ENCODE data around the gene CRYBA2.

CRYBA2 gene

GRCh38 chr2:219001100-219001576, 7.9 kb upstream of the CRYBA2 start:
- TF ChIP-seq, protein P1, sequence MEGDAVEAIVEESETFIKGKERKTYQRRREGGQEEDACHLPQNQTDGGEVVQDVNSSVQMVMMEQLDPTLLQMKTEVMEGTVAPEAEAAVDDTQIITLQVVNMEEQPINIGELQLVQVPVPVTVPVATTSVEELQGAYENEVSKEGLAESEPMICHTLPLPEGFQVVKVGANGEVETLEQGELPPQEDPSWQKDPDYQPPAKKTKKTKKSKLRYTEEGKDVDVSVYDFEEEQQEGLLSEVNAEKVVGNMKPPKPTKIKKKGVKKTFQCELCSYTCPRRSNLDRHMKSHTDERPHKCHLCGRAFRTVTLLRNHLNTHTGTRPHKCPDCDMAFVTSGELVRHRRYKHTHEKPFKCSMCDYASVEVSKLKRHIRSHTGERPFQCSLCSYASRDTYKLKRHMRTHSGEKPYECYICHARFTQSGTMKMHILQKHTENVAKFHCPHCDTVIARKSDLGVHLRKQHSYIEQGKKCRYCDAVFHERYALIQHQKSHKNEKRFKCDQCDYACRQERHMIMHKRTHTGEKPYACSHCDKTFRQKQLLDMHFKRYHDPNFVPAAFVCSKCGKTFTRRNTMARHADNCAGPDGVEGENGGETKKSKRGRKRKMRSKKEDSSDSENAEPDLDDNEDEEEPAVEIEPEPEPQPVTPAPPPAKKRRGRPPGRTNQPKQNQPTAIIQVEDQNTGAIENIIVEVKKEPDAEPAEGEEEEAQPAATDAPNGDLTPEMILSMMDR (IDR thresholded peaks at IDR 0.05), result no peak

GRCh38 chr2:219000569-219000960, 7.3 kb upstream of the CRYBA2 start:
- TF ChIP-seq, protein P1 (IDR thresholded peaks at IDR 0.05), result no peak

DNA sequence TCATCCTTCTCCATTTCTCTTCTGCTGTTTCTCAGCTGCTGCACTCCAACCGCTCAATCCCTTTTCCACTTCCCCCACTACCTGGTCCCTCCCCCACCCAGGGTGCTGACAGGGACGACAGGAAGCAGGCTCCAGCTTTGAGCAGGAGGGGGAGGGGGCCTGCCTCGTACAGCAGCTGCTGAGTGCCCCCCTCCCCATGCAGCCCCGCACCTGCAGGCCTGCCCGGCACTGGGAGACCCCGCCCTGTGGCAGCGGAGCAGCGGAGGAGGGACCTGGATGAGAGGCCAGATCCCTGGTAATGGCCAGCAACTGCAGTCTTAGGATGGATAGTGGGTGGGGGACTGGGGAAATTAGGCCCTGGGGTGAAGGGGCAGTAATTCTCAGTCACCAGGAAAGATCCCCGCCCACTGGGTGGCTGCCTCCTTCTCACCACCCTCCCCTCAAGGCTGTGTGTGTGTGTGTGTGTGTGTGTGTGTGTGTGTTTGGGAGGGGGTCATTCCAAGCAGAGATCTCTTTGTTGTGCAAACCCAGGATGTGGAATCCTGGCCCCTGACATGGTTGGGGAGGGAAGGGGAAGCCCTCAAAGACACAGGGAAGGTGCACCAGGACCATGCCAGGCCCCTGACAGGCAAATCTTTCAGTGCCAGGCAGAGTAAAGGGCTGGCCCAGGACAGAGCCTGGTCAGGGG, 6.8 kb upstream of the CRYBA2 start:
- TF ChIP-seq, protein P1 (IDR thresholded peaks at IDR 0.05), result no peak

GRCh38 chr2:218999021-218999880, 6.0 kb upstream of the CRYBA2 start:
- TF ChIP-seq, protein P1 (IDR thresholded peaks at IDR 0.05), result no peak

DNA sequence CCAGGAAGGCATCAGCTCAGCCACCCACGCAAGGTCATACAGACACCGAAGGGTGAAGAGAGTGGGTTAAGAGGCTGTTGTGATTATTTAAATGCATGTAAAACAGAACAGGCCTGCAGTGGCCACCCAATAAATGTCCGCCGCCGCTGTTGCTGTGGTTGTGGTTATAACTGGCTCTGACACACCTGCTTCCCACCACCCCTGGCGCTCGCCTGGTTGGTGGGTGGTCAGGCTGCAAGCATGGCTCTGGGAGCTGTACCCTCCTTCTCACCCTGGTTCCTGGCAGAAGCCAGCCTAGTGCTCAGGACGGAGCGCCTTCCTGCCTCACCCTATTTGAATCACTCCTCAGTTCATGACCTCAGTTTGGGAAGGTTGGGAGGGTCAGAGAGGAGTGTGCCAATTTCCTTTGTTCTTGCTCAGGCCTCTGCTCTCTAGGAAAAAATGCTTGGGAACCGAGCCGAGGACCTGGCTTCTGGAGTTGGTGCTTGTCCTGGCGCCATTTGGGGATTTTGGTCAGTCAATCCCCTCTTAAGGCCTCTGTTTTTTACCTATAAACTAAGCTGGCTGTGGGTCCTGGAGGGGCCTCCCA, 5.3 kb upstream of the CRYBA2 start:
- TF ChIP-seq, protein P1 (IDR thresholded peaks at IDR 0.05), result no peak

- TF ChIP-seq, protein P1 (IDR thresholded peaks at IDR 0.05), result no peak
Measured at GRCh38 chr2:218997731-218998130, 4.5 kb upstream of the CRYBA2 start.

DNA sequence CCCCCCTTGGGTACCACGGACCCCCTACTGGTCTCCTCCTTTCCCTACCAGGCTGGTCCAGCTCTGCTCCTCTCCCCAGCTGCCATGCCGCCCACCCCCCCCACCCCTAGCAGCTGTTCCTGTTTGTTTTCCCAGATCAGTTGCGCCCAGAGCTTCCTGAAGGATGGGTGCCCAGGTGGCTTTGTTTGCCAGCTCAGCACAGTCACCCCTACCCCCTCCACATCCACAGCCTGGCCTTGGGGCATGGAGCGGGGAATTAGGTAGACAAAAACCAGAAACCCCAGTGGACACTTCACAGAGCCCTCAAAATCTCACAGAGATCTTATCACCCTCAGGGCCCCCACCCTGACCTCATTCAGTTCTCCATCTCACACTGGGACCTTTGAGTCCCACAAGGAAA, 3.7 kb upstream of the CRYBA2 start:
- TF ChIP-seq, protein P1 (IDR thresholded peaks at IDR 0.05), result no peak

All from LNCAP (cell line).